Activated B cell treated with CpG ODN at 0.5 μM for 24 hours (primary cell): ENCODE measurements around the gene MAFG. TPM values are rescaled to one million over a fixed set of nuclear protein-coding genes. Genes with fewer than 3 reads are reported as not detected.
"Not testable (repeated sequence)": the region's sequence is repeated elsewhere in the genome, so short reads cannot be mapped to it uniquely, and the experiment has no call there.

Experiments used
- ATAC-seq: fragments of 200-7000 bp; cut with Tn5 transposase; one replicate; pipeline ENCODE4 v1.10.0; 2021; ENCODE audit warnings: low read depth, mild to moderate bottlenecking, moderate library complexity
- CTCF ChIA-PET: fragments of 350-600 bp; sonication (Branson Sonifier 250); formaldehyde crosslinking; loops from one replicate; lab custom pipeline; 2021; ENCODE audit warnings: antibody characterized with exemption; lab: Charles Lee
- POLR2A ChIA-PET: fragments of 350-600 bp; sonication (Branson Sonifier 250); formaldehyde crosslinking; loops from one replicate; lab custom pipeline; 2021; ENCODE audit warnings: antibody characterized with exemption; lab: Charles Lee
- DNase-seq: peaks from one replicate; pipeline ENCODE4 v3.0.0; 2022
- H3K27ac Mint-ChIP-seq: one replicate; pipeline ENCODE4 v1.8.0; 2020; ENCODE audit warnings: mixed read lengths
- H3K27me3 Mint-ChIP-seq: one replicate; pipeline ENCODE4 v1.8.0; 2021; ENCODE audit warnings: mixed read lengths
- H3K36me3 Mint-ChIP-seq: one replicate; pipeline ENCODE4 v1.8.0; 2021; ENCODE audit warnings: low read depth, mixed read lengths
- H3K4me1 Mint-ChIP-seq: one replicate; pipeline ENCODE4 v1.8.0; 2021; ENCODE audit warnings: mixed read lengths
- H3K4me3 Mint-ChIP-seq: one replicate; pipeline ENCODE4 v1.8.0; 2020; ENCODE audit warnings: mild to moderate bottlenecking, mixed read lengths
- H3K9me3 Mint-ChIP-seq: one replicate; pipeline ENCODE4 v1.8.0; 2020; ENCODE audit warnings: mixed read lengths
- CTCF ChIP-seq: fragments of 200-600 bp; IDR thresholded peaks from one replicate; pipeline ENCODE4 v1.8.0; 2022; ENCODE audit warnings: antibody characterized with exemption, mild to moderate bottlenecking
- intact Hi-C: fragments of 100-400 bp; cut with micrococcal nuclease; formaldehyde crosslinking; loops from one replicate; pipeline ENCODE4 v1.15.1; 2024
- total RNA-seq: library from RNA; stranded (reverse); gene quantifications from 2 replicates; pipeline ENCODE4 v1.2.3, GENCODE V29; 2022

MAFG gene
- total RNA-seq, 1 donor from 2014 or later = 30.7 TPM

GRCh38 chr17:81921996-81922565 lies 5.5 kb downstream of the MAFG start:
- Mint-ChIP-seq H3K27ac (no peak overlapping the region), H3K4me1 (peaks cover 42% of the 10 kb centered on the region), H3K4me3 (no peak overlapping the region), H3K27me3 (no peaks in the 10 kb centered on the region), H3K36me3 (peaks cover 26% of the 10 kb centered on the region), H3K9me3 (no peaks in the 10 kb centered on the region)
- DNase-seq (no peak), ATAC-seq (no peak)
- intact Hi-C loops = no loop called here
- TF ChIP-seq CTCF = no peak
- ChIA-PET POLR2A (interaction anchor here (0.8 to 0.9 kb wide), 2 partner anchors 12 to 61 kb away, joined by 3 read pairs; partner anchors contain the start of gene P4HB), CTCF (no interaction called here)

GRCh38 chr17:81921537-81921862 lies 6.0 kb downstream of the MAFG start:
- TF ChIP-seq CTCF = no peak
- H3K36me3 Mint-ChIP-seq = peaks cover 28% of the 10 kb centered on the region
- no peaks in the 10 kb centered on the region for H3K9me3 Mint-ChIP-seq
- no peak overlapping the region for H3K4me3 Mint-ChIP-seq
- CTCF ChIA-PET = interaction anchor here (1.2 kb wide), 1 partner anchor 38 kb away, joined by 4 read pairs; no protein-coding TSS in a partner anchor
- POLR2A ChIA-PET = interaction anchor here (0.6 to 0.9 kb wide), 3 partner anchors 13 to 101 kb away, joined by 3 to 6 read pairs (median 3); partner anchors contain the start of genes CENPX, LRRC45 and P4HB
- H3K27me3 Mint-ChIP-seq = no peaks in the 10 kb centered on the region
- peaks cover 44% of the 10 kb centered on the region for H3K4me1 Mint-ChIP-seq
- no peak for DNase-seq
- no peak overlapping the region for H3K27ac Mint-ChIP-seq
- ATAC-seq = no peak
- intact Hi-C loops = no loop called here

GRCh38 chr17:81920612-81921536 lies 6.7 kb downstream of the MAFG start:
- ATAC-seq (no peak), DNase-seq (no peak)
- CTCF ChIA-PET = interaction anchor here (1.2 kb wide), 1 partner anchor 39 kb away, joined by 4 read pairs; no protein-coding TSS in a partner anchor
- Mint-ChIP-seq H3K36me3 (peaks cover 29% of the 10 kb centered on the region), H3K9me3 (no peaks in the 10 kb centered on the region), H3K27ac (no peak overlapping the region), H3K4me3 (no peak overlapping the region), H3K27me3 (no peaks in the 10 kb centered on the region), H3K4me1 (peaks cover 41% of the 10 kb centered on the region)
- TF ChIP-seq CTCF = no peak
- intact Hi-C loops = no loop called here
- POLR2A ChIA-PET = interaction anchor here (0.6 to 0.9 kb wide), 3 partner anchors 14 to 102 kb away, joined by 3 to 6 read pairs (median 3); partner anchors contain the start of genes CENPX, LRRC45 and P4HB

- Mint-ChIP-seq H3K27me3 (no peaks in the 10 kb centered on the region), H3K36me3 (peaks cover 46% of the 10 kb centered on the region), H3K4me1 (peaks cover 31% of the 10 kb centered on the region), H3K4me3 (no peak overlapping the region), H3K27ac (no peak overlapping the region), H3K9me3 (no peaks in the 10 kb centered on the region)
- ChIA-PET CTCF (no interaction called here), POLR2A (no interaction called here)
- ATAC-seq = no peak
- intact Hi-C loops = loop anchor here (1.0 to 2.0 kb wide), 3 partner anchors 7 to 58 kb away; partner anchors contain the start of genes ARHGDIA and P4HB
- TF ChIP-seq CTCF = no peak
- no peak for DNase-seq
Measured at GRCh38 chr17:81918832-81919545, 8.5 kb downstream of the MAFG start.

GRCh38 chr17:81918333-81918669 lies 9.2 kb downstream of the MAFG start:
- POLR2A ChIA-PET = interaction anchor here (1.3 to 3.0 kb wide), 2 partner anchors 9 to 148 kb away, joined by 4 to 28 read pairs; partner anchors contain the start of gene MAFG
- H3K9me3 Mint-ChIP-seq, CTCF ChIA-PET, DNase-seq, H3K27me3 Mint-ChIP-seq: not testable (repeated sequence)
- Mint-ChIP-seq H3K36me3 (peaks cover 53% of the 10 kb centered on the region), H3K27ac (peak overlapping the region; percentile 76), H3K4me3 (peak overlapping the region; percentile 88), H3K4me1 (peaks cover 26% of the 10 kb centered on the region)
- ATAC-seq = peak; percentile 22
- intact Hi-C loops = loop anchor here (1.0 to 2.0 kb wide), 3 partner anchors 8 to 58 kb away; partner anchors contain the start of genes ARHGDIA and P4HB
